Astrocyte of the hippocampus (primary cell): ENCODE results near the gene ACTL6B.

Experiments
- DNase-seq: peaks from one replicate; pipeline ENCODE4 v3.0.0; 2011; ENCODE audit warnings: low read depth, low spot score

Gene ACTL6B

GRCh38 chr7:100627238-100627549 is 29.1 kb downstream of the ACTL6B start:
- DNase-seq, result no peak

- peak; percentile 82 for DNase-seq
These were observed 29.6 kb downstream of the ACTL6B start for GRCh38 chr7:100626530-100627237.

DNA sequence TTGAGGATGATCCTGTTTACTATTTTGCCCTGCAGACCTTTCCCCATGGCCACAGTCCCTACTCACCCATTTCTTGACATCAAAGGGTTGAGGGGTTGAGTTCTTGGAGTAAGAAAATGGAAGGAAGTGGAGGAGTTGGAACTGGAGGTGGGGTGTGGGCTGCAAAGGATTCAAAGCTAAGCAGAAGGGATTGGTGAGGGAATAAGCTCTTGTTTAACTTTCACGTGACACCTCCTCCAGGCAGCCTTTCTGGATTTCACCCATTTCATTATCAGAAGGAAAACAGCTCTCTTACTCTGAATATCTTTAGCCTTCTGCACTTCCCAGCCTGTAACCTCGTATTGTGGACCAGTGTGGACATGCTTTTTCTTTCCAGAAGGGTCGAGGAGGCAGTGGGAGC is 30.2 kb downstream of the ACTL6B start:
- DNase-seq, result no peak

GRCh38 chr7:100623951-100624824 is 32.1 kb downstream of the ACTL6B start:
- no peak for DNase-seq

- DNase-seq, result no peak
These were observed 34.7 kb downstream of the ACTL6B start for GRCh38 chr7:100621554-100621953.

- no peak for DNase-seq
These were observed 35.4 kb downstream of the ACTL6B start for GRCh38 chr7:100620804-100621203.

DNA sequence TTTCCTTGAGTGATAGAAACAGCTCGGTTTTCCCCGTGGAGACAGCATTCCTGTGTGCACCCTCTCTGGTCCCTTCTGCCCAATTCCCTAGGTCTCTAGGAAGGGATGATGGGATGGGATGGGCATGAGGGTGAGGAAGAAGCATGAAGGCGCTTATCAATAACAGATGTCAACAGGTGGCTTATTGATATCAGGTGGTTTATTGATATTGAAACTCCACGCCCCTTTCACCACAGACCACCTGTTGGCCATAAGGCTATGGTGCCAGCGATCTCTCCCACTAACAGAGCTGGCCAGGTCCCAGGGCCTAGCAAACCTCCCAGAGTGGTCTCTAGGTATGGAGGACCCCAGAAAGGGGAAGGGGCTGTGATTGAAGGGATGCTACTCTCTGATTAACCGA is 36.0 kb downstream of the ACTL6B start:
- DNase-seq, result no peak

DNA sequence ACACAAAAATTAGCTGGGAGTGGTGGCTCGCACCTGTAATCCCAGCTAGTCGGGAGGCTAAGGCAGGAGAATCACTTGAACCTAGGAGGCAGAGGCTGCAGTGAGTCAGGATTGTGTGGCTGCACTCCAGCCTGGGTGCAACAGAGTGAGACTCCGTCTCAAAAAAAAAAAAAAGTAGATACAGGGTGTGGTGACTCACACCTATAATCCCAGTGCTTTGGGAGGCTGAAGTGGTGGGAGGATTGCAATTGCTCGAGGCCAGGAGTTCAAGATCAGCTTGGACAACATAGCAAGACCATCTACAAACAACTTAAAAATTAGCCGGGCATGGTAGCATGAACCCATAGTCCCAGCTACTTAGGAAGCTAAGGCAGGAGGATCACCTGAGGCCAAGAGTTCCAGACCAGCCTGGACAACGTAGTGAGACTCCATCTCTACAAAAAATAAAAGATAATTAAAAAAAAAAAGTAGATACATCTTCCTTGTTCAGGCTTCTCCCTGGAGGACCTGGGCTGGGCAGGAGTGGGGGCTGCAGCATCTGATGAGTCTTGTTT is 41.9 kb downstream of the ACTL6B start:
- no peak for DNase-seq

GRCh38 chr7:100613412-100614175 is 42.7 kb downstream of the ACTL6B start:
- DNase-seq, result no peak

DNA sequence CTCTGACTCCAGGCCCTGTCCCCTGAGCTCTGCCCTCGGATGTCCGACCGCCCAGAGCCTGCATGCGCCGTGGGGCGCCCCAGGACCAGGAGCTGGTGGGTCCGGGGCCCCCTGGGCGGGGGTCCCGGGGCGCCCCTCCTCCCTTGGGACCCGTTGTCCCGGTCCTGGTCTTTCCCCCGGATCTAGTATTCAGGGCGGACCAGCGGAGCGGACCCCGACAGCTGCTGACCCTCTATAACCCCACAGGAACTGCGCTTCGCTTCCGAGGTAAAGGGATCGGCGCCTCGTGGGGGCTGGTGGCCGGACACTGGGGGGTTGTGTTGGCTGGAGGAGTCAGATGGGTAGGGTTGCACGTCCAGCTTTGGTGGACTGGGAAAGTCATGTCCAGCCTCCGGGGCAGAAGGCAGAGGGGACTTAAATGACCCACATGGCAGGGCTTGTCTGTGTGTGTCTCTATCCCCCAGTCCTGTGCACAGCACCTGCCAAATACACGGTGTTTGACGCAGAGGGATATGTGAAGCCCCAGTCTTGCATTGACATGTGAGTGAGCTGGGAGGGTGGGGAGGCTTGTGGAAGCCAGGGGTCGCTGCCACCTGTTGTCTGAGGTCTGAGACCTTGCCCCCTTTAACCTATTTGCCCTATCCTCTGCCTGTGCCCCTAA is 43.4 kb downstream of the ACTL6B start:
- peak; percentile 26 for DNase-seq

DNA sequence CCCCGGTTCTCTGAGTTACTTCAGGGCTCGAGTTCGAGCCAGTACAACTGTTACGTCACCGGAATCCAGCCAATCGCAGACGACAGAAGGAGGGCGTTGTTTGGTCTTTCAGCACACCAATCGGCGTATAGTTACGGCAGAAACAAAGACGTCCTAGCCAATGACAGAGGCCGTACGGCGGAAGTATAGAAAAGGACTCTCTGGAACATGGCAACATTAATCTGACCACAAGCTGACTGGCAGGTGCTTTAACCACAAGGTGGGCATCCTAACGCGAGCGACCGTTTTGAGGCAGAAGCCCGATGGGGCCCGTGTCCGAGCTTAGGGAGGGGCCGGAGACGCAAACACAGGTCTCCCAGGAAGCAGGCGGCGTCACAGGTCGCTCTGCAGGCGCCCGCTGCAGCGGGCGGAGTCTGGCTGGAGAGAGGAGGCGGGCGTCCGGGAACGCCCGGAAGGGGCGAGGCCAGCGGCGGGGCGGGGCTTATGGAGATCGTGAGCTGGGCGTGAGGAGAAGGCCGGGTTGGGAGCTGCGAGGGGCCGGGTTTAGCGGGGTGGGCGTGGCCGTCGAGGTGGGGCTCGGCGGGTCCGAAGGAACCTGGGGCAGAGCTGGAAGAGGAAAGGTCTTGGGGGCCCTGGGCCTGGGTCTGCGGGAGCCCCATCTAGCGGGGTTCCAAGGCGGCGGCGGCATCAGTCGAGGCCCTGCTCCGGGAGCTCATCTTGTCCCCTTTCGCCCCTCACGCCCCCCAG is 44.1 kb downstream of the ACTL6B start, which contains the start of gene MOSPD3:
Gene MOSPD3, plus strand, starts transcription at position 558 of the 747 bp plus-strand sequence. CDS start 252 bp downstream, outside the sequence.
- DNase-seq, result peak; percentile 99

- no peak for DNase-seq
These were observed 46.3 kb downstream of the ACTL6B start for GRCh38 chr7:100609958-100610357.

GRCh38 chr7:100607111-100607510 is 49.1 kb downstream of the ACTL6B start:
- no peak for DNase-seq

DNA sequence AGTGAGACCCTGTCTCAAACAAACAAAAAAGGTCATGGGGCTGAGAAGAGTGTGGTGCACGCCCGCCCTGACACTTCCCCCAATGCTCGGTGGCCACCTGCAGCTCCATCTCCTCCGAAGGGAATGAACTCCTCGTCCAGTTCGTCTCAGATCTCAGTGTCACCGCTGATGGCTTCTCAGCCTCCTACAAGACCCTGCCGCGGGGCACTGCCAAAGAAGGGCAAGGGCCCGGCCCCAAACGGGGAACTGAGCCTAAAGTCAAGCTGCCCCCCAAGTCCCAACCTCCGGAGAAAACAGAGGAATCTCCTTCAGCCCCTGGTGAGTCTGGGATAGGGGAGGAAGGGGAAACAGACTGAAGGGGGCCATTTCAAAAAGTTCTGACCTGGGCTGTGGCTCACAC is 49.9 kb downstream of the ACTL6B start:
- DNase-seq, result no peak

- peak; percentile 56 for DNase-seq
These were observed 51.0 kb downstream of the ACTL6B start for GRCh38 chr7:100604976-100605911.

- DNase-seq, result peak; percentile 87
These were observed 51.9 kb downstream of the ACTL6B start for GRCh38 chr7:100604028-100604975.

DNA sequence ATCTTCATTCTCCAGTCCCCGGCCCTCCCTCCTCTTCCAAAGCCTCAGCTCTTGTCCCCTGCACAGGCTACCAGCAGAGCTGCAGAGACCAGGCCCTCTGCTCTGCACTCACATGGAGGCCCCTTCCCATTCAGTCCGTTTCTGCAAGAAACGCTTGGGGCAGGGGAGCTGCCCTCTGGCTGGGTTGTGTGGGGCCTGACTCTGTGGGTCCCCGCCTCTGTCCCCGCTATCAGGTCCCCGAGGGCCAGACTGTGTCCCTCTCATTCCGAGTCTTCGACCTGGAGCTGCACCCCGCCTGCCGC is 52.6 kb downstream of the ACTL6B start:
- peak; percentile 50 for DNase-seq

DNA sequence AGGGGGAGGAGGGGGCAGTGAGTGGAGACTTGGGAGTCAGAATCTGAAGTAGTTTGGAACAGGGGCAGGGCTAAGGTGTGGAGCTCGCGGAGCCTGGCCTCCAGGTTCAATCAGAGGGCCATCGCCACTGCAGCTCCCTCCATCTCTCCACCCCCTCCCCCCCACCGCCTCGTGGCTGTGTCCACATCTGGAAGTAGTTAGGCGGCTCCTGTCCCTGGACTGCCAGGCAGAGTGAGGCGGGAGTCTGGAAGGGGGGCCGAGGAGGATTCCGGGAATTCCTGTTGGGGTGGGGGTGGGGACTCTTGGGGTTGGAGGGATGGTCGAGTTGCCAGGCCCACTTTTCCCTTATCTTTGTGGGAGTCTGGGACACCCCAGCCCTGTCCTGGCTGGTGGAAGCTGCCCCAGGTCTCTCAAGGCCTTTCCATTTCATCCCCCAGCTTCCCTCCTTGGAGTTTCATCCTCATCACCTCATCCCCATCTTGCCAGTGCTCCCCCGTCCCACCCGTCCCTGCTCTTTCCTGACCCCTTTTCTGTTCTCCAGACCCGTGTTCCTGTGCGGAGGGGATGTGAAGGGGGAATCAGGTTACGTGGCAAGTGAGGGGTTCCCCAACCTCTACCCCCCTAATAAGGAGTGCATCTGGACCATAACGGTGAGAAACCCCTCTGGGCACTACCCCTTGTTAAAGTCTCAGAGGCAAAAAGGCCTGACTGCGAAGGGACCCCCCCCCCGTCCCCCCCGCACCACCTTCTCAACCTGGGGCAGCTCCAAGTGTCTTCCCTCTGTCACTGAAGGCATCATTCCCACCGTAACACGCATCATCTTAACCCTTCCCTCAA is 53.1 kb downstream of the ACTL6B start:
- peak; percentile 80 for DNase-seq
